ENCODE results near the gene RRBP1.

- TF ChIP-seq CTCF (IDR thresholded peaks at IDR 0.05; ENCODE audit: borderline replicate concordance, extremely low read depth, low read length, poor library complexity, severe bottlenecking) (no peak), EZH2 (IDR thresholded peaks at IDR 0.05; ENCODE audit: borderline replicate concordance, low read depth, low read length, severe bottlenecking) (no peak)
Observed at GRCh38 chr20:17590245-17590644, 91.8 kb downstream of the RRBP1 start.
